Fibroblast of villous mesenchyme (primary cell): Measurements from ENCODE around the gene INTS7. TPM values are rescaled to one million over a fixed set of nuclear protein-coding genes. Genes with fewer than 3 reads are reported as not detected.

Source experiments
- DNase-seq: peaks from one replicate; pipeline ENCODE4 v3.0.0-alpha.2; 2010; ENCODE audit warnings: low read depth
- H3K4me3 ChIP-seq: 2 replicates; pipeline ENCODE4 v1.5.1; 2011; ENCODE audit warnings: low read depth, mild to moderate bottlenecking, low read length
- CTCF ChIP-seq: IDR thresholded peaks from 2 replicates; pipeline ENCODE4 v1.5.1; 2012; ENCODE audit warnings: low read depth, mild to moderate bottlenecking, low read length; ENCODE audit not compliant: insufficient read depth
- total RNA-seq: library from RNA; depleted of rRNA; stranded (reverse); fragments of >200 nt; gene quantifications from 2 replicates; pipeline ENCODE4 v1.2.3, GENCODE V29; 2012

Gene INTS7
- total RNA-seq, 1 donor = 22.9 TPM

- no peak for DNase-seq
- no peak overlapping the region for H3K4me3 ChIP-seq
- TF ChIP-seq CTCF = no peak
Measured at GRCh38 chr1:211935448-211935970, 99.8 kb downstream of the INTS7 start.

DNA sequence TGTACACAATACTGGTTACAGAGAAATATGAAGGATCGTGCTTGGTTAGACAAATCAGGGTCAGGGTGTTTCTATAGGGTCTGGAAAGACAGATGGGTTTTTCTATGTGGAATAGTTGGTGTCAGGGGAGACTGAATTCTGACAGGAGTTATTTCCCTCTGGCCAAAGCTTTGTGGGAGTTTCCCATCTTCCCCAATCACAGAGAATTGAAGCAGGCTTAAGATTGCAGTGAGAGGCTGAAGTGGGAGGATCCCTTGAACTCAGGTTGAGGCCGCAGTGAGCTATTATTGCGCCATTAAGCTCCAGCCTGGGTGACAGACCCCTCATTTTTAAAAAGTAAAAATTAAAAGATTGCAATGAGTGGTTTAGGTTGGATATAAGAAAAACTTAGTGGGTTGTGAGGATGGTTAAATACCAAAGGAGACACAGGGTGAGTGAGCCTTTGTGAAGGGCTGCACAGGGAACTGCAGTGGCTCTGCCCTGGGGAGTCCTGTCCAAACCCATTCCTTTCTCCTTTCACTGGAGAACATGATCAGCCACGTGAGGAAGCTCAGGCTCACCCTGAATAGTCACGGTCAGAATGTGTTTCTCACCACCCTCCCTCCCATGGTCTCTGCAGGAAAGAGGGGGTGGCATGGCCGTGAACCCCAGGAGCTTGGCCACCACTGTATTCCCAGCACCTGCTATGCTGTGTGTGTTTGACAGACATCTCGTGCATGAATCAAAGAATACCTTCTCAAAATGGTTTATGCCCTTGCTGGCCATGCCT lies 101.2 kb downstream of the INTS7 start:
- no peak for DNase-seq
- no peak overlapping the region for H3K4me3 ChIP-seq
- TF ChIP-seq CTCF = no peak

GRCh38 chr1:211932933-211933254 lies 102.5 kb downstream of the INTS7 start:
- no peak overlapping the region for H3K4me3 ChIP-seq
- TF ChIP-seq CTCF = no peak
- no peak for DNase-seq

DNA sequence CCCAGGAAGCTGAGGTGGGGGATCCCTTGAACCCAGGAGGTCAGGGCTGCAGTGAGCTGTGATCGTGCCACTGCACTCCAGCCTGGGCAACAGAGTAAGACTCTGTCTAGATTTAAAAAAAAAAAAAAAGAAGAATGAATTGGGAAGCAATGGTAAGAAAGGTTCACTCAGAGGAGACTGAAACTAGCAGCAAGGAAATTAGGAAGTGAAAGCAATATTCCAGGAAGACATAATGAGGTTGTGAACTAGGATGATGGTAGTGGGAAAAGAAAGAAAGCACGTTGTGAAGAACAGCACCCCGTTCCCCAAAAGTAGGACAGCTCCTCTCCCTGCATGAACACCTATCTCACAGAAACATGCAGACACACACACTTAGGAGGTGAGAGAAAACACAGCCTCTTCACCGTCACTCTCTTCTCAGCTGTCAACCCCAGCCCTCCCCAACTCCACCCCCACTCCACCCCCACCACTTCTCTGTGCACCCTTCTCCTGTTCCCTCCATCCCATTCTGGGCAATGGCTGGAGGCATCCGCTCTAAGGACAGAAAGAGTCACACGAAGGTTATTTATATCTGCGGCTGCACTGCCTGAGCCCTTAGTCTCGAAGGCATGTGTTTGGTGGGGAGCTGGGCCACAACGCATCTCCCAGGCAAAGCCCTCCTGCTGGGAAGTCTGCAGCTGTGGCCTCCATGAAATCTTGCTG lies 103.0 kb downstream of the INTS7 start:
- no peak overlapping the region for H3K4me3 ChIP-seq
- no peak for TF ChIP-seq CTCF
- DNase-seq = peak; percentile 34

- DNase-seq = no peak
- TF ChIP-seq CTCF = no peak
Measured at GRCh38 chr1:211929683-211930082, 105.7 kb downstream of the INTS7 start.

GRCh38 chr1:211928993-211929637 lies 106.2 kb downstream of the INTS7 start:
- DNase-seq = peak; percentile 64
- no peak overlapping the region for H3K4me3 ChIP-seq

More at GRCh38 chr1:211929683-211930082, 105.7 kb downstream of the INTS7 start:
- no peak overlapping the region for H3K4me3 ChIP-seq

More at GRCh38 chr1:211928993-211929637, 106.2 kb downstream of the INTS7 start:
- TF ChIP-seq CTCF = no peak
